GM19395 (cell line): Measurements from ENCODE around the gene ATRN.

Experiments used
- ATAC-seq: cut with Tn5 transposase; IDR thresholded peaks from one replicate; pipeline ENCODE4 v1.9.1; 2021; ENCODE audit warnings: mild to moderate bottlenecking, moderate library complexity; ENCODE audit not compliant: unreplicated experiment

ATRN gene

GRCh38 chr20:3621111-3621510, 150.3 kb downstream of the ATRN start:
- ATAC-seq: no peak

DNA sequence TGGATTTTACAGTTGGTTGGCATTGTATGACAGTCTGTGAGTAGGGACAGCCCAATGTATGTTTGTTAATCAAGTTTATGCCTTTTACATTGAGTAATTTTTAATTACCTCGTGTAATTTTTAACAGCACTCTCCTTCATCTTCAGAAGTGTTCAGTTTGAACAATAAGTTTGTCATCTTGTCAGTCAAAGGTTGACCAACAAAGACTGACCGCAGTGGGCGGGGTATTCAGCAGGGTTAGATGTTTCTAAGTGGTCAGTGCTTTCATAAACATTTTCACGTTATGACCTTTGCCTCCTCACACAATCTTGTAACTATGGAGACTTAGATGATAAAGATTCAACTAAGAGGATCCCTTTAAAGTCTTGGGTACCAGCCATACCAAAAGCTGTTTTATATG, 151.6 kb downstream of the ATRN start:
- no peak for ATAC-seq

DNA sequence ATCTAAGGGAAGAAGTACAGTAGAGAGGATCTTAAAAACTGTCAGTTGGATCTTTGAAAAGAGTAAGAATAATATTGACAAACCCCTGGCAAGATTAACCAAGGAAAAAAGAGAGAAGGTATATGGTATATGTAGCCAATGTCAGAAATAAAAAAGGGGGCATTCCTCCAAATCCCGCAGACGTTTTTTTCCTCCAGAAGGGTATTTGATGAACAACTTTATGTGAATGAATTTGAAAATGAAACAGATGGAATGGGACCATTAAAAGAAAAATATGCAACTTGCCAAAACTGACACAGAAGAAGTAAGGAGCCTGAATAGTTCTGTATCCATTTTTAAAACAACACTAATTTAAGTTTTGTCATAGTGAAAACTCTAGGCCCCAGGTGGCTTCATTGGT, 156.7 kb downstream of the ATRN start:
- ATAC-seq: no peak

- no peak for ATAC-seq
Observed at GRCh38 chr20:3628502-3629314, 157.9 kb downstream of the ATRN start.

GRCh38 chr20:3629893-3630292, 159.1 kb downstream of the ATRN start:
- no peak for ATAC-seq

DNA sequence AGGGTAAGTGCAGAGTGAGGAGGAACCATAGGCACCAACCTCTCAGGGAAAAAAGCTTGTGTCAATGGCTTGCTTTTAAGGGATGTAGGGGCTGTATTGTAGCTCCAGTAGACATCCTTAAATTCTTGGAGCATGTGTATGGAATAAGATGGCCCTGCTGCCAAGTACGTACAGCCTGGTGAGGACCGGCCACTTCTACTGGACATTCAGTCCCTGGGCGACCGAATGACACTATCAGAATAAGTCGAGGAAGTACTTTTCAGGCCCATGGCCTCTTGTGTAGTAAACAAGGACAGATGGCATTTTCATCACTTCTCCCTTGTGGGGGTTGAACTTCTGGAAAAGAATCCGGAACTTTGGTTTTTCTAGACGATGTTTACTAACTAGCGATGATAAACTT, 159.6 kb downstream of the ATRN start:
- no peak for ATAC-seq

- no peak for ATAC-seq
Observed at GRCh38 chr20:3631534-3631933, 160.7 kb downstream of the ATRN start.

DNA sequence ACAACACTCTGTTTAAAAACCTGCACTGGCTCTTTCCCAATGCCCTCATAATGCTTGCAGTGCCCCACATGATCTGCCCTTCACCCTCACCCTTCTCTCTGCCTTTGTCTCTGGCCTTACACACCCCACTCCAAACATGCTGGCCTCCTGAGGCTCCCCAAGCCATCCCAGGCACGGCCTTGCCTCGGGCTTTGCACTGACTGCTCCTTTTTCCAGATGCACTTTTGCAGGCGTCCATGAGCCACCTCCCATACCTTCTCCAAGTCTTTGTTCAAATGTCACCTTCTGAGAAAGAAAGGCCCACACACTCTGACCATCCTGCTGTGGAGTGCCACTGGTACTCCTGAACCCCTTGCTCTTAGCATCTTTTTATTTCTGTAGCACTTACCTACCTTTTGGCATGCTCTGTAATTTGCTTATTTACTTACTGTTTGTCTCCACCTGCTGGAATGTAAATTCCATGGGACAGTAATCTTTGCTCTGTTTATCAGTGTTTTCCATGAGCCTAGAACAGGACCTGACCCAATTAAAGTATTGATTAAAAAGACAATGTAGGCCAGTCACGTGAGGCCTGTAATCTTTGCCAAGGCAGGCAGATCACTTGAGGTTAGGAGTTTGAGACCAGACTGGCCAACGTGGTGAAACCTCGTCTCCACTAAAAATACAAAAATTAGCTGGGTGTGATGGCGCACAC, 161.6 kb downstream of the ATRN start:
- no peak for ATAC-seq

- ATAC-seq: no peak
Observed at GRCh38 chr20:3633913-3634478, 163.2 kb downstream of the ATRN start.

- no peak for ATAC-seq
Observed at GRCh38 chr20:3635346-3635745, 164.5 kb downstream of the ATRN start.

- ATAC-seq: no peak
Observed at GRCh38 chr20:3640259-3640658, 169.4 kb downstream of the ATRN start.

GRCh38 chr20:3645309-3646066, 174.7 kb downstream of the ATRN start:
- no peak for ATAC-seq

GRCh38 chr20:3646067-3646440, 175.2 kb downstream of the ATRN start:
- ATAC-seq: no peak

DNA sequence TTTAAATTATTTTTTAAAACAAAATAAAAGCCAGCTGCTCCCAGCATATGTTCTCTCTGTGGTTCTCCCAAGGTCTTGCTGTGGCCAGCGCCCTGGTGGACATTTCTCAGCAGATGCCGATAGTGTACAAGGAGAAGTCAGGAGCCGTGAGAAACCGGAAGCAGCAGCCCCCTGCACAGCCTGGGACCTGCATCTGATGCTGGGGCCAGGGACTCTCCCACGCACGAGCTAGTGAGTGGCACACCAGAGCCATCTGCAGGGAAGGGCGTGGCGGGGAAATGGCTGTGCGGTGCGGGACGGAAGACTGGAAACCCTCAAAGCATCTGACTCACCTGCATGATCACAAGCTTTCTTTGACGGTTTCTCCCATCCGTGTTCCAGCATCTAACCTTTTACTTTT, 175.8 kb downstream of the ATRN start:
- no peak for ATAC-seq

GRCh38 chr20:3647473-3647872, 176.7 kb downstream of the ATRN start:
- ATAC-seq: no peak

DNA sequence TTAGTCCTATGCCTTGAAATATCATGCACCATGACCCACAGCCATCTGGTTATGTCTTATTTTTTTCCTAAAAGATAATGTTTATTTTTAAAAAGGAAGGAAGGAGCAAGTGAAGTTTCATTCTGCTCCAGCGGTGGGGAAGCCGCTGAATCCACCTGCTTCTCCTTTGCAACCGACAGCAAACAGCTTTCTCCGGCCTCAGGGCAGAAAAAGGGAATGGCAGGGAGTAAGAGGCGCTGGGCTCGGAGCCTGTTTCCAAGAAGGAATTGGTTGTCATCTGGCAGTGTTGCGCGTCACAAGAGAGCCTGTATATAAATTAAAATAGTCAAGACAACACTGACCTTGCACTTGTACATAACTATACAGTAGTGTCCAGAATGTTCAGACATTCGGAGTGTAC, 178.1 kb downstream of the ATRN start:
- ATAC-seq: no peak

DNA sequence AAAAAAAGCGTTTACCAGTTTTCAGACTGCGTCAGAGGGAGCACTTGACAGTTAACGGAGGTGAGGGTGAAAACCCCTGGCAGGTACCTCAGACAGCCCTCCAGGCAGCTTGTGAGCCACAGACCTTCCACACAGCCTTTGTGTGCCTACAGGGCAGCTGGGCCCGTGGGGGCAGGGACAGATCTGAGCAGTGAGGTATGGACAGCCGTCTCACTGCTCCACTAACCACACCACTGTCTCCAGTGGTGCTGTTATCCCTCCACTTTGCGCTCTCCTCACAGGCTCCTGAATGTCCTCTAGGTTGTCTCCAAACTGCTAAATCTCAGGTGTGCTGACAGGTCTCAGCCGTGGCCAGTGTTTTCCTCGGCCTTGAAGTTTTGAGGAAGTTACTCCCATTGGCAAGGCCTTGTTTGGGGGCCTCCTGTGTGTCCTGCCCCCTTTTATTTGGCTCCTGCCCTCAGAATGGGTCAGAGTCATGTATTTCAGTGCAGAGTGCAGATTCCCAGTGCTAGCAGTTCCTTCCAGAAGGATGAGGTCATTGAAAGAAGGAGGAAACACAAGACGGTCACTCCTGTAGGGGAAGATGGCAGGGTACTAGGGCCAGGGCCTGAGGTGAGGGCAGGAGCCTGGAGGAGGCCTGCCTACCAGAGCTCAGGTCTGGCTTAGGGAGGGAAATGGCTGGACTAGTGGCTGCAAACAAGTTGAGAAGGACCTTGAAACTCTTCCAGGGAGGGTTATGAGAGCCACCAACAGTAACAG, 180.6 kb downstream of the ATRN start:
- no peak for ATAC-seq

GRCh38 chr20:3652221-3652620, 181.4 kb downstream of the ATRN start:
- ATAC-seq: no peak

DNA sequence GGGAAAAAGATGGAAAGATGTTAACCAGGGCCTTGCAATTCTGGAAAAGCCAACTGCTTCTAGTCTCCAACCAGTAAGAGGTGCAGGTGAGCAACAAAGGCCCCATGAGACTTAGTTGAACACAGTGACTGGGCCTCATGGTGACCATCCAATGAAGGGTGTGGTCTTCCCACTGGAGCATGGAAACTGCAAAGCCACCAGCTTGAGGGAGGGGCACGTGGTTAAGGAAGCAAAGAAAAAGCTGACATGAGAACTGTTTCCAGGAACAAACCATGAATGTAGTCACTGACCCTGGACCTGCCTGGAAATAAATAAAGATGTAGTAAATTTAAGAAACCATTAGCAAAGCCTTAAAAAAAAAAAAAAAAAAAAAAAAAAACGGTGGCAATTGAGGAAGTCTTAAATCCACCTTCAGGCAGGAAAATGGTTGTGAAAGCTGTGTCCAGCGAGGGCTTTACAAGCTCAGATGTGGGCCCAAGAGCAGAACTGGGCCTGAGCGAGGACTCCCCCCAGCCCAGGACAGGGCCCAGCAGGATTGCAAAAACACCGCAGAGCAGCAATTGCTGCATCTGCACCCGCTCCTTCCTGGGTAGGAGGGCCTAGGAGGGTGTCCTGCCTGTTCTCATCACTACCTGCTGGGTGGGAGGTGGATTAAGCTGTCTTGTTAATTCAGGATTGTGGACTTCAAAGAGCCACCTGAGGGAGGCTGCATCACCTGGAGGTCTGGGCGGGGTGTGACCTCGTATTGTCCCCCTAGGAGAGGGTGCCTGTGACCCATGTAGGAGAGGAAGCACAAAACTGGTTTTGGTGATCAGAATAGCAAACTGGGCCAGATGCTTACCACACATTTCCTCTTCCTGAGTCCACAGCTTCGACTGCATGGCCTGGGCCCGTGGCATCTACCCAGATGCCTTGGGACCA, 182.1 kb downstream of the ATRN start:
- no peak for ATAC-seq

GRCh38 chr20:3653921-3654320, 183.1 kb downstream of the ATRN start:
- ATAC-seq: no peak
